ENCODE measurements around the gene DHX57.

DHX57 gene

GRCh38 chr2:38750011-38750890, 125.5 kb downstream of the DHX57 start:
- DNase-seq = peak; percentile 48 to 61

GRCh38 chr2:38748943-38749804, 126.6 kb downstream of the DHX57 start:
- no peak for DNase-seq

- DNase-seq = no peak
These were observed 127.3 kb downstream of the DHX57 start for GRCh38 chr2:38748391-38748790.

- DNase-seq = no peak
These were observed 127.9 kb downstream of the DHX57 start for GRCh38 chr2:38747819-38748218.

Data from activated T-cell treated with anti-CD3 and anti-CD28 coated beads, Interleukin-2, amount 50 U/mL, for 48 hours (primary cell).